Common myeloid progenitor, CD34-positive (primary cell): ENCODE data around the gene GTF2A1L.
A peak's percentile ranks its signal among the peaks of the same experiment; 100 is the strongest.

Experiments used
- CTCF ChIA-PET: fragments of 350-600 bp; sonication (Branson Sonifier 250); formaldehyde crosslinking; loops from one replicate; lab custom pipeline; 2021; ENCODE audit warnings: antibody characterized with exemption; lab: Charles Lee
- POLR2A ChIA-PET: fragments of 350-600 bp; sonication (Branson Sonifier 250); formaldehyde crosslinking; loops from one replicate; lab custom pipeline; 2021; ENCODE audit warnings: antibody characterized with exemption; lab: Charles Lee
- DNase-seq, 3 donors: peaks; one replicate each; pipeline versions ENCODE4 v3.0.0 to v3.0.0-alpha.2; 2013
- H3K27ac ChIP-seq, 2 experiments: 1 replicate in 1 of 2; 2 replicates in 1 of 2; pipeline ENCODE4 v1.7.0; 2013; ENCODE audit warnings: inconsistent platforms in 2 of 2, low read length in 2 of 2, mild to moderate bottlenecking in 2 of 2, low read depth in 1 of 2, moderate library complexity in 1 of 2; ENCODE audit not compliant: severe bottlenecking in 2 of 2, insufficient read depth in 1 of 2, poor library complexity in 1 of 2
- H3K27me3 ChIP-seq, 5 experiments: replicated peaks in 2 of 5; 1 replicate in 3 of 5; 2 replicates in 2 of 5; pipeline versions ENCODE4 v1.6.1 to v1.7.0; 2013; ENCODE audit warnings: low read length in 4 of 5, mild to moderate bottlenecking in 2 of 5, moderate library complexity in 2 of 5, inconsistent platforms in 1 of 5; ENCODE audit not compliant: insufficient read depth in 5 of 5, control insufficient read depth in 4 of 5
- H3K36me3 ChIP-seq, 4 experiments: 1 replicate in 2 of 4; 2 replicates in 2 of 4; pipeline versions ENCODE4 v1.6.1 to v1.7.0; 2013; ENCODE audit warnings: low read length in 3 of 4, control low read depth in 1 of 4, mild to moderate bottlenecking in 1 of 4; ENCODE audit not compliant: control insufficient read depth in 4 of 4, insufficient read depth in 4 of 4
- H3K4me1 ChIP-seq, 4 experiments: 1 replicate in 3 of 4; 2 replicates in 1 of 4; pipeline versions ENCODE4 v1.6.1 to v1.7.1; 2013; ENCODE audit warnings: low read length in 3 of 4, mild to moderate bottlenecking in 3 of 4, control low read depth in 1 of 4, inconsistent platforms in 1 of 4, moderate library complexity in 1 of 4; ENCODE audit not compliant: control insufficient read depth in 4 of 4, insufficient read depth in 4 of 4; ENCODE audit errors: control extremely low read depth in 1 of 4
- H3K4me3 ChIP-seq, 7 experiments: 1 replicate in 4 of 7; 2 replicates in 3 of 7; pipeline versions ENCODE4 v1.5.1 to v1.7.0; 2013; ENCODE audit warnings: mild to moderate bottlenecking in 7 of 7, low read length in 6 of 7, moderate library complexity in 6 of 7, inconsistent platforms in 2 of 7, low read depth in 2 of 7, control low read depth in 1 of 7; ENCODE audit not compliant: insufficient read depth in 4 of 7, control insufficient read depth in 1 of 7; ENCODE audit errors: extremely low read depth in 1 of 7
- H3K9me3 ChIP-seq, 5 experiments: 1 replicate in 4 of 5; 2 replicates in 1 of 5; pipeline versions ENCODE4 v1.6.1 to v1.7.1; 2013; ENCODE audit warnings: low read length in 4 of 5, mild to moderate bottlenecking in 2 of 5, inconsistent platforms in 1 of 5, low read depth in 1 of 5, moderate library complexity in 1 of 5; ENCODE audit not compliant: control insufficient read depth in 4 of 5, insufficient read depth in 2 of 5; ENCODE audit errors: control extremely low read depth in 1 of 5
- WGBS: methylation state at CpG from one replicate; pipeline ENCODE4 v1.1.5; 2013; ENCODE audit not compliant: insufficient coverage; 5-methylcytosine and 5-hydroxymethylcytosine counted together

Gene GTF2A1L

DNA sequence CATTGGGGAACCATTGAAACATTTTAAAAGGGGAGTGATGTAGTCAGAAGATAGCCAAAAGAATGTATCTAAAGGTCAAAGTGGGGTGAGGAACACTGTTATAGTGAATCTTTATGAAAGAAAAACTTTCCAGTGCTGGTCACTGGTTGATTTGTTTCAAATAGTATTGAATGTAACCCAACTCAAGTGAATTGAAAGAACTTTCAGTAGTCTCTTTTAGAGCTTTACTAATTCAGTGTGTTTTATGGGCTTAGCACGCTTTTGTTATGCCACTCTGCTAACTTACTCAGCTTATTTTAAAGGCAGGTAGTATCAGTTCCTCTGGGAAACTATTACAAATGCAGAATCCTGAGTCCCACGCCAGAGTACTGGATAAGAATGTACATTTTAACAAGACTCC, 57.3 kb downstream of the GTF2A1L start:
- POLR2A ChIA-PET, result no interaction called here
- Histone ChIP-seq H3K4me1 (peaks cover 0 to 6% (median 0%) of the 10 kb centered on the region in 4 experiments), H3K4me3 (no peak overlapping the region), H3K27me3 (no peaks in the 10 kb centered on the region), H3K9me3 (peaks cover 0 to 6% (median 0%) of the 10 kb centered on the region in 5 experiments), H3K36me3 (no peaks in the 10 kb centered on the region), H3K27ac (no peak overlapping the region)
- DNase-seq, result no peak
- 88% methylated on average over 1 of the region's 2 CpGs for WGBS
- CTCF ChIA-PET, result no interaction called here

DNA sequence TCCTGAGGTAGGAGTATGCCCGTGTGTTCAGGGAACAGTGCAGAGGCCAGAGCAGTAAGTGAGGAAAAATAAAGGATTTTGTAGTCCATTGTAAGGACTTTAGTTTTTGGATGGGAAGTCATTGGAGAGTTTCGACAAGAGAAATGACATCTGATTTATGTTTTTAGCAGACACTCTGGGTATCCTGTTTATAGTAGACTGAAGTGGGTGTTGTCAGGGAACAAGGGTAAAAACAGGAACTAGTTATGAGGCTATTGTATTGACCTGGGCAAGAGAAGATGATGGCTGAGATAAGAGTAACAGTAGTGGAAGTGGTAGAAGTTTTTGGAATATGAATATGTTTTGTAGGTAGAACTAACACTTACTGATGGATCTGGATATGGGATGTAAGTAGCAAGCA, 59.8 kb downstream of the GTF2A1L start:
- no peaks in the 10 kb centered on the region for H3K27me3 ChIP-seq
- DNase-seq, result peak; percentile 20 to 85 (median 76)
- 4% methylated on average over 2 of the region's 2 CpGs for WGBS
- H3K27ac ChIP-seq, result no peak overlapping the region
- no peaks in the 10 kb centered on the region for H3K36me3 ChIP-seq
- no peak overlapping the region for H3K4me3 ChIP-seq
- ChIA-PET POLR2A (no interaction called here), CTCF (no interaction called here)
- H3K4me1 ChIP-seq, result peaks cover 0 to 6% (median 0%) of the 10 kb centered on the region in 4 experiments
- peaks cover 0 to 6% (median 0%) of the 10 kb centered on the region in 5 experiments for H3K9me3 ChIP-seq

DNA sequence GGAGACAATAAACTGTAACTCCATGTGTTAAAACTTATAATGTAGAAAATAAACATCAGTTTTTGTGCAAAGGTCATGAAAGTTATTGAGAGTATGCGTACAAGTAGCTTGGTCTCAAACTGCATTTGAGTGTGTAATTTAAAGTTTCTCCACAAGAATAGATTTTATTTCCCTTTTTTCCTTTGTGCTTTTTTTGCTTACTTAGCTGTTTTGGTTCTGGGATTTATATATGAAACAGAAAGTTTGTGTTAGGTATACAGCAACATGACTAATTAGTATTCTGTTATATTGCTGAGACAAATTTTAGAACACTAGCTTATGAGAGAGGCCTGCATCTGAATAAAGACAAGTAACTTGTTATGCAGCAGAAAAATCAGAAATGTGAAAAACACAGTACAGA, 67.5 kb downstream of the GTF2A1L start:
- no peak overlapping the region for H3K27ac ChIP-seq
- no peaks in the 10 kb centered on the region for H3K9me3 ChIP-seq
- H3K36me3 ChIP-seq, result no peaks in the 10 kb centered on the region
- H3K4me3 ChIP-seq, result no peak overlapping the region
- CTCF ChIA-PET, result no interaction called here
- H3K27me3 ChIP-seq, result no peaks in the 10 kb centered on the region
- no CpG with 5 or more reads among the region's 1 CpG for WGBS
- H3K4me1 ChIP-seq, result no peaks in the 10 kb centered on the region
- POLR2A ChIA-PET, result no interaction called here
- DNase-seq, result no peak

DNA sequence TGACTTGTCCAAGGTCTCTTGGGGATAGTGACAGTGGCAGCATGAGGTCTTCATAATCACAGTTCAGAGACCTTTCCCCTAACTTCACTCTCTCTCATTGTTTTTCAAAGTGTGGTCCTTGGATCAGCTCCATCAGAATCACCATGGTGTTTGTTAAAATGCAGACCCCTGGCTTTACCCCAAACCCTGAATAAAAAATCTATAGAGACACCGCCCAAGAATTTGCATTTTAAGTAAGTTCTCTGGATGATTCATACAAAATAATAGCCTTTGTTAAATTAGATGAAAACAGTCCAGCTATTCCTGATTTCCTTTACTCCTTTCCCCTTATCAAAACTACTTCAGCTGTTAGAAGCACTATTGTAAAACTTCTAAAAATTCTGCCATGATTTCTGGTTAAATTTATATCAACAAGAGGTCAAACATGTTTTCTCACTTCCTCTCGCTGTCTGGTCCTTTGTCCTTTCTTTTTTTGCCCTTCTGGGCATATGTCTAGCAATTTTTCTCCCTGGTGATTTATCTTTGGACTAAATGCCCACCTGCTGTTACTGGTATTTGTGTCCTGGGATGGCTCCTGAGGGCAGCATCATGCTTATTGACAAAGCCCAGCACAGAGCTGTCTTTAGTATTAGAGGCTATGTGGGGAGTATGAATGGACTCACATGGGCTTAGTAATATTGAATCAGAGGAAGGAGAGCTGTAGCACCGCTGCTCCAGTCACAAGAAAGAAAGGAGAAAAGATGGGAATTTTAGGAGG, 74.5 kb downstream of the GTF2A1L start:
- ChIA-PET POLR2A (no interaction called here), CTCF (no interaction called here)

DNA sequence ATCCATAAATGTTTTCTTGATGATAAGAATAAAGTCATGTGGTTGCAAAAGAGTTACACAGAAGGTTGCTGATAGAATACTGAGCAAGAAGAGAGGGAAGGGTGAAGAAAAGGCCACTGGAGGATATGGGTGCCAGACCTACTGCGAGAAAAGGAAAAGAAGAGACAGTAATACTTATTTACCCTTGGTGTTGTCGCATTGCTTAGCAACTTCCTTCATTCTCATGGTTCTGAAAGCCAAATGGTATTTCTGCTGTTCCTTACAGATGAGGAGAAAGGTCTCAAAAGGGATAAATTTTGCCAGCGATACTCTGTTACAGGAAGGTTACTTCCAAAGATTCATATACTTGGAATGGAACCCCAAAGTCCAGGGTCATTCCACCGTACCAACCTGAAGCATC, 75.4 kb downstream of the GTF2A1L start:
- no peak for DNase-seq
- whole genome bisulfite sequencing, result 93% methylated on average over 3 of the region's 4 CpGs
- CTCF ChIA-PET, result no interaction called here

More for the DNA sequence above, 74.5 kb downstream of the GTF2A1L start:
- H3K4me3 ChIP-seq, result no peak overlapping the region
- no peak for DNase-seq
- no peaks in the 10 kb centered on the region for H3K9me3 ChIP-seq
- H3K36me3 ChIP-seq, result no peaks in the 10 kb centered on the region
- no peak overlapping the region for H3K27ac ChIP-seq
- H3K4me1 ChIP-seq, result no peaks in the 10 kb centered on the region
- WGBS, result 100% methylated on average over 2 of the region's 3 CpGs
- peaks cover 0 to 2% (median 0%) of the 10 kb centered on the region in 5 experiments for H3K27me3 ChIP-seq

DNA sequence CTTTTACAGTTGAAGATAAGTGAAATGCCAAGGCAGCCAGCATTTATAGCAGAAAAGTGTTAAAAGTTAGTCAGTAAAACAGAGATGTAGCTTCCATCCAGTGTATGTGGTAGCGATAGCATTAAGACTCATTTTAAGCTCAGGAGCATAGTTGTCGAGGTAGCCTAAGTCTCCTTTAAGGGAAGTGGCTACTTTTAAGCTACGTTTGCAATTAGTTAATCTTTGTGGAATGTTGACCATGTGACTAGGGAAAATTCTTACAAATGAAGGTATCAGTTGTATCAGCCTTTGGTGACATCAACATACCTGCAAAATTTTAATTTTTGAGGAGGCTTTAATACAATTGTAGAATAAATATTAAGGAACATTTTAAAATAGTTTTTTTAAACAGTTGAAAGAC, 76.0 kb downstream of the GTF2A1L start:
- Histone ChIP-seq H3K27me3 (peaks cover 0 to 2% (median 0%) of the 10 kb centered on the region in 5 experiments), H3K36me3 (no peaks in the 10 kb centered on the region), H3K27ac (no peak overlapping the region), H3K4me1 (no peaks in the 10 kb centered on the region), H3K4me3 (no peak overlapping the region), H3K9me3 (no peaks in the 10 kb centered on the region)
- WGBS, result 100% methylated on average over 2 of the region's 3 CpGs
- ChIA-PET POLR2A (no interaction called here), CTCF (no interaction called here)
- DNase-seq, result no peak

More for the DNA sequence above, 75.4 kb downstream of the GTF2A1L start:
- Histone ChIP-seq H3K36me3 (no peaks in the 10 kb centered on the region), H3K4me3 (no peak overlapping the region), H3K27ac (no peak overlapping the region), H3K4me1 (no peaks in the 10 kb centered on the region), H3K9me3 (no peaks in the 10 kb centered on the region), H3K27me3 (peaks cover 0 to 2% (median 0%) of the 10 kb centered on the region in 5 experiments)
- POLR2A ChIA-PET, result no interaction called here

DNA sequence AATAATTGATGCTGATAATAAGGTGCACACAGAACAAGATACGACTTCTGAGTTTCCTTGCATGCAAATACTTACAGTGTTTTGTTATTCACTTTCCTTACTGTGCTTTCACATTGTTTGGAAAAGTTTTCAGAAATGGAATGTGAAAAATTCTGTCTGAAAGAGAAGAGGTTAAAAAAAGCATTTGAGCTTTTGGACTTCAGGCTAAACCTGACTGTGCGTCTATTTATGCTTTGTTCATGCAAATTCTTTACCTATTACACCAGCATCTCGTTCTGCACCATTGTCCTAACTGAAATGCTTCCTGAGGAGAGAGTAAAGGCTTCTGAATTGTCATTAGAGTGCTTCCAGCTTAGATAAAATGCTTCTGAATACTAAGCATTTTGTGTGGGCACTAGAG, 76.5 kb downstream of the GTF2A1L start:
- POLR2A ChIA-PET, result no interaction called here
- H3K9me3 ChIP-seq, result no peaks in the 10 kb centered on the region
- 100% methylated on average over 1 of the region's 3 CpGs for WGBS
- no peak for DNase-seq
- no peaks in the 10 kb centered on the region for H3K36me3 ChIP-seq
- no peak overlapping the region for H3K27ac ChIP-seq
- no peaks in the 10 kb centered on the region for H3K4me1 ChIP-seq
- CTCF ChIA-PET, result no interaction called here
- H3K27me3 ChIP-seq, result peaks cover 0 to 2% (median 0%) of the 10 kb centered on the region in 5 experiments
- H3K4me3 ChIP-seq, result no peak overlapping the region
